Stimulated activated CD4-positive, alpha-beta T cell treated with anti-CD3 and anti-CD28 coated beads, Interleukin-15, amount 100 ng/mL, for 24 hours (primary cell): ENCODE results near the gene SLCO4A1.

Experiments used
- DNase-seq: peaks from one replicate; pipeline ENCODE4 v3.0.0-alpha.2; 2020

Gene SLCO4A1, protein sequence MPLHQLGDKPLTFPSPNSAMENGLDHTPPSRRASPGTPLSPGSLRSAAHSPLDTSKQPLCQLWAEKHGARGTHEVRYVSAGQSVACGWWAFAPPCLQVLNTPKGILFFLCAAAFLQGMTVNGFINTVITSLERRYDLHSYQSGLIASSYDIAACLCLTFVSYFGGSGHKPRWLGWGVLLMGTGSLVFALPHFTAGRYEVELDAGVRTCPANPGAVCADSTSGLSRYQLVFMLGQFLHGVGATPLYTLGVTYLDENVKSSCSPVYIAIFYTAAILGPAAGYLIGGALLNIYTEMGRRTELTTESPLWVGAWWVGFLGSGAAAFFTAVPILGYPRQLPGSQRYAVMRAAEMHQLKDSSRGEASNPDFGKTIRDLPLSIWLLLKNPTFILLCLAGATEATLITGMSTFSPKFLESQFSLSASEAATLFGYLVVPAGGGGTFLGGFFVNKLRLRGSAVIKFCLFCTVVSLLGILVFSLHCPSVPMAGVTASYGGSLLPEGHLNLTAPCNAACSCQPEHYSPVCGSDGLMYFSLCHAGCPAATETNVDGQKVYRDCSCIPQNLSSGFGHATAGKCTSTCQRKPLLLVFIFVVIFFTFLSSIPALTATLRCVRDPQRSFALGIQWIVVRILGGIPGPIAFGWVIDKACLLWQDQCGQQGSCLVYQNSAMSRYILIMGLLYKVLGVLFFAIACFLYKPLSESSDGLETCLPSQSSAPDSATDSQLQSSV

DNA sequence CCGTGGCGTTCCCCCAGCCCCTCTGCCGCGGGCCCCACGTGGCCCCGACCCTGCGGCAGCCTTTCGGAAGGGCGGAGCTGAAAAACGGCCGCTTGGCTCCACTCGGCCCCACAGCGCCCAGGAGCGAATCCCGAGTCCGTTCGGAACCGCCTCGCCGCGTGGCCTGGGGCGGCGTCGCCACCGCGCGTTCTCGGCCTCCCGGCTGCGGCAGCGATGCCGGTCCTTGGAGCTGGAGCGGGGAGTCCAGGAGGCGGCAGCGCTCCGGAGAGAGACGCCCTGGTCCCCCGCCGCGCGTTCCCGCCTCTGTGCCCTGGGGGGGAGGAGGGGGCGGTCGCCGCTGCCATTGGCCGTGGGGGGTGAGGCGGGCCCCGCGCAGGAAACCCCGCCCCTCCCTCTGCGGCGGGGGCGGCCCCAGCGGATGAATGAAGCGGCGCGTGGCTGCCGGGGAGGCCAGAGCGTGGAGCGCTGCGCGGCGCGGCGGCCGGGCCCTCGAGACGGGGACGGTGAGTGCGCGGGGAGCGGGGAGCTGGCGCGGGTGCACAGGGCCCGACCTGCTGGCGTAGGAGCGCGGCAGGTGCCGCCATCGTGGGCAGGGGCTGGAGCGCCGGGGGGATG, at the start of gene SLCO4A1:
SLCO4A1 (plus strand) TSS at position 453 of the 615 bp plus-strand sequence. CDS start 13,952 bp downstream, outside the sequence.
- DNase-seq: peak; percentile 92

DNA sequence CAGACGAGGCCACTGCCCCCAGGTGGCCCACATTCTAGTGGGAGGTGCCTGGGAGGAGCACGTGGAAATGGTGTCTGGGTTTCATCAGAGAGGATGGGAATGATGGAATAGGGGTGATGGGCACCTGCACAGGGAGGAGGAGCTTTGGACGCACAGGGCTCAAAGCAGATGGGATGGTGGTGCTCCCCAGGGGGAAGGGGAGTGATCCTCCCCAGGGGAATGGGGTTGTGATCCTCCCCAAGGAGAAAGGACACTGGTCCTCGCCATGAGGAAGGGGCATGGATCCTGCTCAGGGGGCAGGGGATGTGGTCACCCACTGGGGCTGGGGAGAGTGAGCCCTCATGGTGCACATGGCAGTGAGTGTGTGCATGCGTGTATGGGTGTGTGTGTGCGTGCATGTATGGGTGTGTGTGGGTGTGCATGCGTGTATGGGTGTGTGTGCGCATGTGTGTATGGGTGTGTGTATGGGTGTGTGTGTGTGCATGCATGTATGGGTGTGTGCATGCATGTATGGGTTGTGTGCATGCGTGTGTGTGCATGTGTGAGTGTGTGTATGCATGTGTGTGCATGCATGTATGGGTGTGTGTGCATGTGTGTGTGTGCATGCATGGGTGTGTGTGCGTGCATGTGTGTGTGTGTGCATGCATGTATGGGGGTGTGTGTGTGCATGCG, 49.7 kb upstream of the SLCO4A1 start:
- no peak for DNase-seq

DNA sequence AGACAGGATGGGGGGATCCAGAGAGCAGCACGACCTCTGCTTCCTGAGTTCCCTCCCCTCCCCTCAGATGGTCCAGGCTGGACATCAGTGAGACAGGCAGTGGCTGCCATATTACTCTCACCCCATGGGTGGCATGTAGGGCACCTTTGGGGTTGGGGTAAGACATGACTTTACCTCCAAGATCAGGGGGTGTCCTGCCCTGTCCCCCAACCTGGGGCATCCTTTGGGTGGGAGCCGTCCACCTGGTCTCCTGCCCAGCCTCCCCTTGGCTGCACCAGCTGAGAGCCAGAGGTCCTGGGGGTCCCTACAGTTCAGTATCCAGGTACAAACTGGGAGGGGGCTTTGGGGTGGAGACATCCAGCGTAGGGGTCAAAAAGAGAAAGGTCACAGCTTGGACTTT, 48.7 kb upstream of the SLCO4A1 start:
- no peak for DNase-seq

DNA sequence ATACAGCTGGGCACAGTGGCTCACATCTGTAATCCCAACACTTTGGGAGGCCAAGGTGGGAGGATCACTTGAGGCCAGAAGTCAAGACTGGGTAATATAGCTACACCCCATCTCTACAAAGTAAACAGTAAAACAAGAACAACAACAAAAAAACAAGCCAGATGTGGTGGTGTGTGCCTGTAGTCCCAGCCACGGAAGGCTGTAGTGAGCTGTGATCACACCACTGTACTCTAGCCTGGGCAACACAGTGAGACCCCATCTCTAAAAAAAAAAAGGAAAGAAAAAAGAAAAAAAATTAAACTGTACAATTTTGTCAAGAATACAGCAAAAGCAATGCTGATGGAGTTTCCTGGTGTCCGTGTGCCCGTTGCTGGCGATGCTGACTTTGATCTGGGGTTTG, 47.2 kb upstream of the SLCO4A1 start:
- DNase-seq: no peak

DNA sequence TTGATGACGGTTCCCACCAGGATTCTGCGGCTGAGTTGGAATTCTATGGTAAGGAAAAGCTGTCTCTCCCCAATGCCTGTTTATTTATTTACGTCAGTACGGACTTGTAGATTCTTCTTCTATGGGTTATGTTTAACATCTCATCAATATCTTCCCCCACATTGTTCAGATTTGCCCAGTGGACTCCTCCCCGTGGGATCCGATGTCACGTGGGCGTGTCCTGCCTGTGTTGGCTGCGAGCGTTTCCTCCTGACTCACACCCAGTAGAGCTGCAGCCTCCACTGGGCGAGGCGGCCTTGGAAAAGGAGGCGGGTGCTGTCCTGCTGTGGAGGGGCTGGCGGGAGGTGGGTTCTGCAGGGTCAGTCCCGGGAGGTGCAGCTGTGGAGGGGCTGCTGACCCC, 46.8 kb upstream of the SLCO4A1 start:
- DNase-seq: peak; percentile 36

DNA sequence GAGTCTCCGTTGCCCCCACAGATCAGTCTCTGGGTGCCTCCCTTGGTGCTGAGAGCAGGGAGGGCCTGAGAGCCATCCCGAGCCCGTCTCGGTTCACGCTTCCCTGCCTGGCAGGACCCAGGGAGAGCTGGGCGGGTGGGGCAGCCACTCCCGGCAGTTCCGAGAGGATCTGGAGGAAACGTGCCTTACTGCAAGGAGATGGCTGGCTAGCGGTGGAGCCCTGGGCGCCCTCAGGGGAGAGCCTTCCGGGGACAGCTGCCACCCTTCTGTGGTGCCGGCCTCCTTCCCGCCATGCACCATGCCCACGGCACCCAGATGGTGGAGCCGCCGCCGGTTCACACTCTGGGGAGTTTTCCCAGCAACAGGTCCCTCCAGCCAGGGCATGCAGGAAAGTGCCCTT, 45.8 kb upstream of the SLCO4A1 start:
- no peak for DNase-seq

DNA sequence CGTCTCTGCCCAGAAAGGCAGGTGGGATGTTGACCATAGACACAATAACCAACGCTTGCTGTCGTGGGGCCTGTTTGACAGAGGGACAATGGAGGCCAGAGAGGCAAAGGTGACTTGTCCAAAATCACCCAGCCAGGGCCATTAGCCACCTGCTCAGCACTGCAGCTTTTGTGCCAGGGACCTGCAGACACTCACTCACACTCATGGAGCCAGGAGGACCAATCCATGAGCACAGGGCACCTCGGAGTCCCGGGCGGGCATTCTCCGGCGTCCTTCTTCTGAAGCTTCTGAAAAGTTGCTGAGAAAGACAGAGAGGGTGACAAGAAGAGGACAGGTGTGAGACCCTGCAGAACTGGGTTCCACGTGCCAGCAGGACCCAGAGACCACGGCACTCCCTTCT, 45.4 kb upstream of the SLCO4A1 start:
- DNase-seq: no peak

DNA sequence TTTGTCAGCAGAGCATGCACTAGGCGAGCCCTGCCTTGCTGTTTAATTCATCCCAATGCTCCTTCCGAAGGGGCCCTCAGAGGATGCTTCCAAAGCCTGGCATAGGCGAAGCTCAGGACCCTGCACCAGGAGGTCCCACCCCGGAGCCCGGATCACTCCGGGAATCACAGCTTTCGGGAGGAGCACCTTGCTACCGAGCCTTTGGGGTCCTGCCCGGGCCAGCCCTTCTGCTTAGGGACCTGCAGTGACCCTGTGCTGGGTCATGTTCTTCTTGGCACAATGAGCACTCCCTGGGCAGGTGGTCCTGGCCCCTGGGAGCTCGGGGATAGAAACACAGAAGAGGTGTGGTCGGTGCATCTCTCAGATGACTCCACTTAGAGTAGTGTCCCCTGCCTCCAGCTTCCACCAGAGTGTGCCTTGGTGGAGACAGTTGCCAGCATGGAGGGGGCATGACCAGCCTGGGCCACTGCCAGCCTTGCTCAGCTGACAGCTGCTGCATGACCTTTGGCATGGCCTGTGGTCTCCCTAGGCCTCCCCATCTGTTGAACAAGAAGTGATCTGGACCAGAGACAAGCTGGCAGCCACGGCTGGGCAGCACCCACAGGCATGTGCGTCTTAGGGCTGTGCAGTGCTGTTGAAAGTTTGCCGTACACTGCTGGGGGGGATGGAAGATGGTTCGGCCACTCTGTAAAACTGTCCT, 44.7 kb upstream of the SLCO4A1 start:
- no peak for DNase-seq

DNA sequence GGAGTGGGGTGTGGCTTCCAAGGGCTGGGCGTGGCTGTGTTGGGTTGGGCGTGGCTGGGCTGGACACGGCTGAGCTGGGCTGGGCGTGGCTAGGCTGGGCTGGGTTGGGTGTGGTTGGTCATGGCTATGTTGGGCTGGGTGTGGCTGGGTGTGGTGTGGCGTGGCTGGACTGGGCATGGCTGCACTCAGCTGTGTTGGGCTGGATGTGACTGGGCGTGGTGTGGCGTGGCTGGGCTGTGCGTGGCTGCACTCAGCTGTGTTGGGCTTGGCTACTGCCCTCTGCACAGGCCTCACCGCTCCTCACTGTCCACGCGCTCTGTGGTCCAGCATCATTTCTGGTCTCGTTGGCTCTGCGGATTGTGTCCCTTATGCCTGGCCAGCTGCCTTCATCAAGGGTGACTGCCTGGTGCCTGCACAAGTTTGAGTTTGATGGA, 43.5 kb upstream of the SLCO4A1 start:
- peak; percentile 27 for DNase-seq

DNA sequence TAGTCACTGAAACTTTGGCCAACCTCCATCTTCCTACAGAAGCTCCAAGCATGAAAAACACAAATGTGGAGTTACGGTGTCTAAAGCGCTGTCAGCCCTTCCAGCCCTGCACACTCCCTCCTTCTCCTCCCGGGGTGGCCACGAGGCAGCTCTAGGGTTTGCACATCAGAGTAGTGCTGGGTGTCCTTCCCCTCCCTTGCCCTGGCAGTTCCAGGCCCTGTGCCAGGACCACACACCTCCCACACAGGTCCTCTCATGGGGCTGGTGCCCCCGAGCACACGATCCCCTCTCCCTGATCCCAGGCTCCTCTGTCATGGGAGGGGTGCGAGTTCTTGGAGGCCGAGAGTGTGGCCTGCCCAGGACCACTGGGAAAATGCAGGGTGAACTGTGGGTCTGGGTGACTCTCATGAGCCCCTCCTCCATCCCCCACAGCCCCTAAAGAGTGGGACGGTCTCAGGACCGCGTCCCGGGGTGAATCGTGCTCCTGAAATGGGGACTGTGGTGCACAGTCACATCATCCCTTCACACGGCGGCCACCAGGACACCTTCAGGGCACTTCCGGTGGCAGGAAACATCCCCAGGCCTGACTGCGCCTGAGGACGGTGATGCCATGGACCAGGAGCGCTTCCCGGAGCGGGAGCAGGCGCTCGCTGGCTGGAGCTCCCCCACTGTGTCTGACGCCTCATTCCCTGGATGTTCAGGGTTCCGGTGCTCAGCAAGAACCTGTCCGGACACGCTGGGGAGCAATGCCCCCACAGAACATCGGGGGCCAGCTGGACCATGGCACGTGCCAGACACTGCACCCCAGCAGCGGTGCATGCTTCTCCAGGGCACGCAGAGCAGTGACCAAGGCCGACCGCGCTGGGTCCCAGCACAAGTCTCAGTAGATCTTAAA, 42.8 kb upstream of the SLCO4A1 start:
- DNase-seq: no peak

DNA sequence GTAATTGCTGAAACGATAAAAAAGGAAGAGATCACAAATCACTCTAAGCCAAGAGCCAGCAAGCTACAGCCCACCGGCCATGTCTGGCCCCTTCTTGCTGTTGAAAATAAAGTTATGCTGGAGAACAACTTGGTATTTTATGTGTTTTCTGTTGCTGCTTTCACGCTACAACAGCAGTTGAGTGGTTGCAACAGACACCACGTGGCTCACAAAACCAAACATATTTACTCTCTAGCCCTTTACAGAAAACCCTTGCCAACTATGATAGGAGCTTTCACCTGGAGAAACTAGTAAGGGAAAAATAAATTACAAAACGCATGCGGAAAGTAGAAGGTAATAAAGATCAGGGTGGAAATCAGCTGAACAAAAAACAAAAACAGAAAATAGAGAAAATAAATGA, 41.1 kb upstream of the SLCO4A1 start:
- DNase-seq: no peak

DNA sequence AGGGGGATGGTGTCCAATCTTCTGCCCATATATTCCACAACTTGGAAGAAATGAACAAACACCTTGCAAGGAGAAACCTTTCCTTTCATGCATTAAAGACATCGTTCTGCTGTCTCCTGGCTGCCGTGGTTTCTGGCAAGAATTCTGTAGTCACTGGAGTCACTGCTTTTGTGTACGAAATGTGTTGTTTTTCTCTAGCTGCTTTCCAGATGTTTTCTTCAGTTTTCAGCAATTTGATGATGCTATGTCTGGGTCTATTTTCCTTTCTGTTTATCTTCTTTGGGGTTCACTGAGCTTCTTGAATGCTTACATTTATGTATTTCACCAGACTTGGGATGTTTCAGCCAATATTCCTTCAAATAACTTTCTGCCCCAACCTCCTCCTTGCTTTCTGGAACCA, 40.6 kb upstream of the SLCO4A1 start:
- no peak for DNase-seq

DNA sequence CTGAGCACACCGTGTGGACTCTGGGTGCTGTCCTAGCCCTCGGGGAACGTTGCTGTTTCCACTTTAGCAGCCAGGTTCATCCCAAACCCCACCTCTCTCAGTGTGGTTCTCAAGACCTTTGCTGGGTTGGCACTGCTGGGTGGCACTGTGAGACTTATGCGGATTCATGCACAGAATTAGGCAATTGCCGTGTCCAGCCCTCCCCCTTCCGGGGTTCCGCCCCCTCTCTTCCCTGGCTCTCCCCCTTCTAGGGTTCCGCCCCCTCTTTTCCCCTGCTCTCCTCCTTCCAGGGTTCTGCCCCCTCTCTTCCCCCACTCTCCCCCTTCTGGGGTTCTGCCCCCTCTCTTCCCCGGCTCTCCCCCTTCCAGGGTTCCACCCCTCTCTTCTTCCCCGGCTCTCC, 39.8 kb upstream of the SLCO4A1 start:
- peak; percentile 49 for DNase-seq

DNA sequence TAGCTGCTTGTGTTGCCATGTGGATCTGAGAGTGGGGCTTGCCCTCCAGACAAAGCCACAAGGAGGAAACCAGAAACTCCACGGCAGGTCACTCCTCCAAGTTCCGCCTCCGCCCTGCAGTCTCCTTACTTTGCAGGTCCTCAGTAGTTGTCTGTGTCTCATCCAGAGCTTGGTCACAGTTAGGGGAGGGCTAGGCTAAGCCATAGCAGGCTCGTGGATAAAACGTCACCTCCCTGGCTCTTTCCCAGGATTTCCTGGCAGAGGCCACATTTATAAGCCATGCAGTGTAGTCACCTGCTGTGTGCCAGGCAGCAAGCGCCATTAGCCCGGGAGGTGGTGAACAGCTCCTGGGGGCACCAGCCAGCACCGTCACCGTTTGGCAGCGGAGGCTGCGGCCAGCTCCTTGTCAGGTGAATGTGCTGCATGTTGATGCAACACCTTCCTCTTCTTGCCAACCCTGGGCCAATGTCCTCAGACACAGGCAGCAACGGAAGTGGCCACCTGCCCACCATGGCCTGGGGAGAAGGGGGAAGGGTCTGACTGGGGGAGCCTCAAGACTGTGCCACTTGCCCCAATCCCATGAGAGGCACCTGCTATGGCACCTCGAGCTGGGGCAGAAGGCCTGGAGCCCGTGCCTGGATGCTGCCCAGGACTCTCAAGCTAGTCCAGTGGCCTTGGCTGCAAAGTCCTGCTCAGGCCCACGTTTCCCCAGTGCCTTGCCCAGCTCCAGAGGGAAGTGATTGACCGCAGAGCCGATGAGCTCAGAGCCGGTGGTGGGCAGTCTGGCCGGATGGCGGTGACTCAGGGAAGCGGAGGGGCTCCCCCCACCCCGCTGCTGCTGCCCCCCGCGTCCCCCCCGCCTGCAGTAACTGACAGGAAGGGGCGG, 39.0 kb upstream of the SLCO4A1 start:
- DNase-seq: peak; percentile 55

DNA sequence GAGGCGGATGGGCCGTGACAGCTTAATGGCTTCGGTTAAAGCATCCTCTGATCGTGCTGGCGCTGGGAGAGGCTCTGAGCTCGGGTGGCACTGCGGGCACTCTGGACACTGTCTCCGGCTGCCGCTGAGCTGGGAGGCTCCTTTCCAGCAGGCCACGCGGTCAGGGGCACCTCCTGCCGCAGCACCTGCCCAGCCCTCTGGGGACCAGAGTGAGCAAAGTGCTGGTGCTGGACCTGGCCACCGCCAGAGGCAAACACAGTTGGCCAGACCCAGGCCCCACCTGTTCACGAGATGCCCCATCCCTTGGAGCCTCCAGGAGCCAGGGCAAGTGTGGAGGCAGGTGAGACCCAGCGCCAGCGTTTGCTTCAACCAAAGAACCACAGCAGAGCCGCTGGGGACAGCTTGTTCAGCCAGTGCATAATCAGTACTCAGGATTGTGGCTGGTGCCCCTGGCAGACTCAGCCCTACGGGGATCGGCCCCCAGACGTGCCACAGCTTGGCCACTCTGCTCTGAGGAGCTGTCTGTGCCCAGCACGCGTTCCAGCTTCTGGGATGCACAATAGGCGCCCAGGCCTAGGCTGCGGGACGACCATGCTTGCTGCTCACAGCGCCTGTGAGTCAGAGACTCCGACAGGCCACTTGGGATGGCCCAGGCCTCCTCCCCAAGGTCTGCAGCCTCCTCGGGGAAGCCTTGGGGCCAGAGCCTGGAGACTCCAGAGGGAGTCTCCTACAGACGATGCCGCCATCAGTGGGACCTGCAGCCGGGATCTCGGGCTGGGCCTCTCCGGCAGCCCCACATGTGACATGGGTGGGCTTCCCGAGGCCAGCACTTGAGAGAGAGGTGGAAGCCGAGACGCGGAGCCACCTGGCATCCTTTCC, 38.2 kb upstream of the SLCO4A1 start:
- DNase-seq: no peak

DNA sequence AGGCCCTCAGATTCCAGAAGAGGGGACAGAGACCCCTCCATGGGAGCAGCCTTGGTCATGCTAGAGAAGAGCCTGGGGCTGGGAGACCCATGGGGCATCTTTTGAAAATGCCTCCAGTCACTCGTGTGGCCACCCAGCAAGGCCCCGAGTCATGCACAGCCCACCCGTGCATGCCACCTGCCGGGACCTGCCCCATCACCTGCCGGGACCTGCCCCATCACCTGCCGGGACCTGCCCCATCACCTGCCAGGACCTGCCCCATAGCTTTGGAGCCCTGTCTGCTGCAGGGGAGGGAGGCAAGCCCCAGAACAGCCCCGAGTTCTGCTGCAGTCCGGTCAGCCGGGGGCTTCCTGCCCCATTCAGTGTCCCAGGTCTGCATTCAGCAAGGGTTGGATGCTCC, 37.5 kb upstream of the SLCO4A1 start:
- no peak for DNase-seq

DNA sequence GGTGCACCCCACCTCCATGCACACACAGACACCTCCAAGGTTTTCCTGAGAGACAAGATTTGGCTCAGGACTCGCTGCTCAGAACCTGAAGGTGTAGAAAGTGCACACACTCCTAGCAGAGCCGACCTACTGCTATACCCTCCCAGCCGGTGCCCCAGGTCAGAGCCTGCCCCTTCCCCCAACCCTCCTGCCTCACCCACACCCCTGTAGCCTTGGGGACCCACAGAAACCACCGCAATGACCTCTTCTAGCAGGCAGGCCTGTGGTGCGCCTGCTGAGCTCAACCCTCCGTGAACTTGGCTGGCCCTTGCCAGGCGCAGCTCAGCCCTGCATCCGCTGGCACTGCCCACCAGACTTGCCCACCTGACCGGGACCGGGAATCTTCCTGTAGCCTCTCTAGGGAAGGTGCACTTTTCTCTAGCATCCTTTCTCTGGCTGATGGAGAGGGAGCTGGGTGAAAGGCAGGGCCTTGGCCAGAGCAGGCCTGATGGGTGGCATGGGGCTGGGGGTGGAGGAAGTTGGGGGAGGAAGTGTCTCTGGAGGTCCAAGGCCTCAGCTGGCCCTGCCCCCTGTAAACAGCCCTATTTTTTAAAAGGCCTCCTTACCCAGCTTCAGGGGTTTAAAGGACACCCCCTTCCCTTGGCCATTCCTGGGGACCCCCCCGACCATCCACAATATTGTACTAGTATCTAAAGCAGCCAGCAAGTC, 36.9 kb upstream of the SLCO4A1 start:
- DNase-seq: no peak

DNA sequence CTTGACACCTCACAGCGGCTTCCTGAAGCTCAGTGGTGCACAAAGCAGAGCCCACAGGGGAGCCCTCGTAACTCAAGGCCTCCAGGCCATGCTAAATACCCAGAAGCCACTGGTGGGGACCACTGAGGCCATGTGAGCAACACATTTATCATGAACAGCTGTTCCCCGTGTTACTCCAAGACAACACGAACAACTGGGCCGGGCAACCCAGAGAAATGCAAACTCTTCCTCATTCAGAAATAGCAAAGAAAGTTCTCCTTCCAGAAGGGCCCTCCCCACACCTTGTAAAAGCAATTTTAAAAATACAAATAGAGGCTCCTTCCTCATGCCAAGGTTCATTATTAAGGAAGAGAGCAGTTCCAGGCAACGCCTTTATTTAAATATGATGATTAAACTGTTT, 36.3 kb upstream of the SLCO4A1 start:
- DNase-seq: no peak
